ENCODE data around the gene MPHOSPH8. TPM values are rescaled to one million over a fixed set of nuclear protein-coding genes. Genes with fewer than 3 reads are reported as not detected.

Gene MPHOSPH8
- polyA plus RNA-seq, 3 donors, result 2.1 to 13.5 (median 5.3) TPM

DNA sequence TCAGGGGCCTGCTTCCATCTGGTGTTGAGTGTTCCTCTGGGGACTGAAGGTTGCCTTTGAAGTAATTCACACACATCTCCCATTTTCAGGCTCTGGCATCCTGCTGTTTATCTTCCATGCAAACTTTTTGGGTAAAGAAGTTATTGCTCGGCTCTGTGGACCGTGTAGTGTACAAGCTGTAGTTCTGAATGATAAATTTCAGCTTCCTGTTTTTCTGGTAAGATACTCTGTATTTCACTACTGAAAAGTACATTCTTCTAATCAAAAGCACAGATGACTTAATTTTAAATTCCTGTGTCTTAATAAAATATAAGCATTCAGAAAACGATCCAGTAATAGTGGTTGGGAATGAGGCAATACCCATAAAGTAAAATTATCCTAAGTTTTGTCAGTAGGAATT, 36.7 kb downstream of the MPHOSPH8 start:
- H3K4me1 ChIP-seq (ENCODE audit: control insufficient read depth in 1 of 2, insufficient read depth in 2 of 2, low read length in 2 of 2), result no peaks in the 10 kb centered on the region
- no peaks in the 10 kb centered on the region for H3K9me3 ChIP-seq (replicated peaks in 1 of 2; ENCODE audit: control insufficient read depth in 1 of 2, insufficient read depth in 1 of 2, low read length in 2 of 2)
- H3K4me1 Mint-ChIP-seq, result no peaks in the 10 kb centered on the region
- H3K36me3 ChIP-seq (replicated peaks in 1 of 2; ENCODE audit: control insufficient read depth in 1 of 2, insufficient read depth in 2 of 2, low read length in 2 of 2), result peaks cover 92 to 100% of the 10 kb centered on the region in 2 donors
- H3K4me2 ChIP-seq (replicated peaks; ENCODE audit: extremely low read depth, low read length, poor library complexity, severe bottlenecking), result no peak overlapping the region
- H3K79me2 ChIP-seq (ENCODE audit: insufficient read depth, low read length), result no peaks in the 10 kb centered on the region
- H3K36me3 Mint-ChIP-seq, result peaks cover 85 to 100% of the 10 kb centered on the region in 2 donors
- intact Hi-C loops (cut with micrococcal nuclease), result no loop called here
- no peak overlapping the region for H3K4me3 Mint-ChIP-seq
- H3K9ac ChIP-seq (ENCODE audit: insufficient read depth, low read length, poor library complexity, severe bottlenecking), result no peak overlapping the region
- no peaks in the 10 kb centered on the region for H3K27me3 ChIP-seq (ENCODE audit: control insufficient read depth in 2 of 2, insufficient read depth in 2 of 2, low read length in 2 of 2)
- no peaks in the 10 kb centered on the region for H3K27me3 Mint-ChIP-seq (ENCODE audit: low read depth in 3 of 3)
- H3K4me3 ChIP-seq (replicated peaks in 1 of 3; ENCODE audit: low read depth in 2 of 3, low read length in 3 of 3), result no peak overlapping the region
- no peaks in the 10 kb centered on the region for H3K9me3 Mint-ChIP-seq
- H4K20me1 ChIP-seq (ENCODE audit: insufficient read depth, low read length), result peaks cover 22% of the 10 kb centered on the region
- H3K27ac Mint-ChIP-seq, result peak overlapping the region in 1 of 7 donors; percentile 30
- no peak for DNase-seq
- H2AFZ ChIP-seq (ENCODE audit: insufficient read depth, low read depth, low read length, poor library complexity, severe bottlenecking), result no peak overlapping the region
- no CpG with 5 or more reads among the region's 3 CpGs for WGBS (ENCODE audit: insufficient coverage)
- no peak for TF ChIP-seq CTCF (IDR thresholded peaks at IDR 0.05)
- no peak overlapping the region for H3K27ac ChIP-seq (ENCODE audit: low read depth in 1 of 2, low read length in 2 of 2)

DNA sequence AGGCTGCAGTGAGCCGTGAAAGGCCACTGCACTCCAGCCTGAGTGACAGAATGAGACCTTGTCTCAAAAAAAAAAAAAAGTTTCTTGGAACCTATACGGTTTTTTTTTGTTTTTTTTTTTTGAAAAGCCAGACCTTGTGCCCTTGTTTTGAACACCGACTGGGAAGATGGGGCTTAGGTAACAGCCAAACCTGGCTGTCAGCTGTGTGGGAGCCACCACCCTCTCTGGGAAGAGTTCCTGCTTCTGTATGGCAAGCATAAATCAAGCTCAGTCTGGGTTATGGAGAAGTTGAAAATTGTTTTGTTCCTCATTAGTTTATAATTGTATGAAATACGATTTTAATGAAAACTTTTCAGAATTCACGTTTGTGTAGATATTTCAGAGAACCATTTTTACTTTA, 39.5 kb downstream of the MPHOSPH8 start:
- Histone ChIP-seq H2AFZ (ENCODE audit: insufficient read depth, low read depth, low read length, poor library complexity, severe bottlenecking) (no peak overlapping the region), H3K36me3 (replicated peaks in 1 of 2; ENCODE audit: control insufficient read depth in 1 of 2, insufficient read depth in 2 of 2, low read length in 2 of 2) (peaks cover 82 to 100% of the 10 kb centered on the region in 2 donors), H3K27me3 (ENCODE audit: control insufficient read depth in 2 of 2, insufficient read depth in 2 of 2, low read length in 2 of 2) (no peaks in the 10 kb centered on the region), H3K4me1 (ENCODE audit: control insufficient read depth in 1 of 2, insufficient read depth in 2 of 2, low read length in 2 of 2) (no peaks in the 10 kb centered on the region), H3K9ac (ENCODE audit: insufficient read depth, low read length, poor library complexity, severe bottlenecking) (no peak overlapping the region), H3K4me2 (replicated peaks; ENCODE audit: extremely low read depth, low read length, poor library complexity, severe bottlenecking) (no peak overlapping the region), H3K4me3 (replicated peaks in 1 of 3; ENCODE audit: low read depth in 2 of 3, low read length in 3 of 3) (no peak overlapping the region), H3K27ac (ENCODE audit: low read depth in 1 of 2, low read length in 2 of 2) (peak overlapping the region in 1 of 2 donors; percentile 55), H3K9me3 (replicated peaks in 1 of 2; ENCODE audit: control insufficient read depth in 1 of 2, insufficient read depth in 1 of 2, low read length in 2 of 2) (no peaks in the 10 kb centered on the region), H3K79me2 (ENCODE audit: insufficient read depth, low read length) (no peaks in the 10 kb centered on the region), H4K20me1 (ENCODE audit: insufficient read depth, low read length) (peaks cover 17% of the 10 kb centered on the region)
- no peak for TF ChIP-seq CTCF (IDR thresholded peaks at IDR 0.05)
- H3K4me1 Mint-ChIP-seq, result peaks cover 2% of the 10 kb centered on the region
- H3K27me3 Mint-ChIP-seq (ENCODE audit: low read depth in 3 of 3), result no peaks in the 10 kb centered on the region
- no peak for DNase-seq
- peaks cover 79 to 95% of the 10 kb centered on the region in 2 donors for H3K36me3 Mint-ChIP-seq
- intact Hi-C loops (cut with micrococcal nuclease), result no loop called here
- peak overlapping the region in 4 of 7 donors; percentile 2 to 44 (median 28) for H3K27ac Mint-ChIP-seq
- no peaks in the 10 kb centered on the region for H3K9me3 Mint-ChIP-seq
- H3K4me3 Mint-ChIP-seq, result no peak overlapping the region
- WGBS (ENCODE audit: insufficient coverage), result 13% methylated on average over 1 of the region's 5 CpGs

Measured in CD14-positive monocyte (primary cell).